Measurements from ENCODE around the gene IFNB1.

DNA sequence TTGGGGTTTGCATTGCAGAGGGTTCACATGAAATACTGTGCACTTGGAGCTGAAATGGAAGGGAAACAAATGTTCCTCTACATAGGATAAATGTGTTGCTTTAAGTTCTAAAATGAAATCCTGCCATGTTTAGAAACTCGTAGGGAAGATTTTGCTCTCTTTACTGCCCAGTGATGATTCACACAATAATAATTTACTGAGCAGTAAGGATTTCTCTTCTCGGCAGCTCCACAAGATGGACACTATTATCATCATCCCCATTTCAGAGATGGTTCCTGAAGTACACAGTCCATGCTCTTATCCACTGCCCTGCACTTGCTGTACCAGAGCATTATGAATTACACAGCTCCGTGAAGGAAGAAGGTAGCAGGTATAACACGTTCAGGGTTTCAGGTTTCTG is 50.4 kb downstream of the IFNB1 start:
- TF ChIP-seq, protein P1, sequence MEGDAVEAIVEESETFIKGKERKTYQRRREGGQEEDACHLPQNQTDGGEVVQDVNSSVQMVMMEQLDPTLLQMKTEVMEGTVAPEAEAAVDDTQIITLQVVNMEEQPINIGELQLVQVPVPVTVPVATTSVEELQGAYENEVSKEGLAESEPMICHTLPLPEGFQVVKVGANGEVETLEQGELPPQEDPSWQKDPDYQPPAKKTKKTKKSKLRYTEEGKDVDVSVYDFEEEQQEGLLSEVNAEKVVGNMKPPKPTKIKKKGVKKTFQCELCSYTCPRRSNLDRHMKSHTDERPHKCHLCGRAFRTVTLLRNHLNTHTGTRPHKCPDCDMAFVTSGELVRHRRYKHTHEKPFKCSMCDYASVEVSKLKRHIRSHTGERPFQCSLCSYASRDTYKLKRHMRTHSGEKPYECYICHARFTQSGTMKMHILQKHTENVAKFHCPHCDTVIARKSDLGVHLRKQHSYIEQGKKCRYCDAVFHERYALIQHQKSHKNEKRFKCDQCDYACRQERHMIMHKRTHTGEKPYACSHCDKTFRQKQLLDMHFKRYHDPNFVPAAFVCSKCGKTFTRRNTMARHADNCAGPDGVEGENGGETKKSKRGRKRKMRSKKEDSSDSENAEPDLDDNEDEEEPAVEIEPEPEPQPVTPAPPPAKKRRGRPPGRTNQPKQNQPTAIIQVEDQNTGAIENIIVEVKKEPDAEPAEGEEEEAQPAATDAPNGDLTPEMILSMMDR (conservative IDR thresholded peaks at IDR 0.05; ENCODE audit: low read depth, low read length): no peak
- TF ChIP-seq EZH2phosphoT487 (IDR thresholded peaks at IDR 0.05; ENCODE audit: borderline replicate concordance, low read length) (no peak), EZH2 (IDR thresholded peaks at IDR 0.05; ENCODE audit: low read length, unreplicated experiment) (no peak)

All from PC-3 (cell line).